Testis (tissue), 2 donors: ENCODE measurements around the gene CAPN6.

Experiments used
- CTCF ChIP-seq, 3 experiments: fragments of 450-650 bp in 2 of 3; fragments of 200-600 bp in 1 of 3; sonication (generic) in 1 of 3; IDR thresholded peaks; one replicate each; pipeline ENCODE4 v1.5.1; 2016 to 2019; ENCODE audit warnings: antibody characterized with exemption in 3 of 3, mild to moderate bottlenecking in 2 of 3, moderate library complexity in 1 of 3
- POLR2A ChIP-seq: fragments of 450-650 bp; IDR thresholded peaks from one replicate; pipeline ENCODE4 v1.6.1; 2017; ENCODE audit warnings: antibody characterized with exemption, mild to moderate bottlenecking, moderate library complexity

GRCh38 chrX:111244235-111244750, 26.0 kb downstream of the CAPN6 start:
- peak in 2 of 3 experiments; percentile 25 for TF ChIP-seq CTCF (IDR thresholded peaks at IDR 0.05)
- no peak for TF ChIP-seq POLR2A
